HCT116 (cell line): ENCODE measurements around the gene CIAO1. TPM values are rescaled to one million over a fixed set of nuclear protein-coding genes. Genes with fewer than 3 reads are reported as not detected.

Experiments
- ATAC-seq: fragments of 200-7000 bp; cut with Tn5 transposase; 2 replicates; pipeline ENCODE4 v1.9.1; 2020; ENCODE audit warnings: mild to moderate bottlenecking, moderate library complexity
- BruUV-seq: library from RNA; stranded (reverse); fragments of 400-500 nt; replicated peaks from 2 replicates; lab custom pipeline; 2021; lab: Mats Ljungman, UMichigan
- CTCF ChIA-PET: fragments of 300-600 bp; sonication (Branson Sonifier 250); formaldehyde crosslinking; loops from one replicate; lab custom pipeline; 2021; ENCODE audit warnings: antibody characterized with exemption; lab: Charles Lee
- POLR2A ChIA-PET: fragments of 300-600, 350-600 bp; sonication (Branson Sonifier 250); formaldehyde crosslinking; loops from one replicate; lab custom pipeline; 2021; ENCODE audit warnings: antibody characterized with exemption; lab: Charles Lee
- RAD21 ChIA-PET, 2 experiments: fragments of 300-600 bp; sonication (Branson Sonifier 250); formaldehyde crosslinking; loops; one replicate each; lab custom pipeline; 2023; ENCODE audit warnings: low total read pairs in 2 of 2; ENCODE audit not compliant: uncharacterized antibody in 2 of 2, unreplicated experiment in 2 of 2, low non-redundant PET in 1 of 2; lab: Charles Lee
- DNase-seq: peaks from one replicate; pipeline ENCODE4 v3.0.0-alpha.2; 2010; ENCODE audit warnings: low read depth, low spot score
- H2AFZ ChIP-seq: fragments of 200-600 bp; shearing (Covaris generic), sonication (generic); 2 replicates; pipeline ENCODE4 v1.6.1; 2017; ENCODE audit warnings: low read depth, mixed run types, mixed read lengths, antibody characterized with exemption, low read length; ENCODE audit not compliant: poor library complexity, severe bottlenecking
- H3K27ac ChIP-seq: 2 replicates; pipeline ENCODE4 v1.5.1; 2012; ENCODE audit warnings: low read depth, low read length
- H3K27me3 ChIP-seq: fragments of 200-600 bp; sonication (generic); 2 replicates; pipeline ENCODE4 v1.6.1; 2016; ENCODE audit warnings: mixed run types, low read length, mixed read lengths; ENCODE audit not compliant: insufficient read depth
- H3K36me3 ChIP-seq, 2 experiments: fragments of 200-500 bp in 1 of 2; fragments of 200-600 bp in 1 of 2; sonication (Bioruptor generic) in 1 of 2; sonication (generic) in 1 of 2; 2 replicates each; pipeline versions ENCODE4 v1.5.1 to v1.6.1; 2014 to 2016; ENCODE audit warnings: low read length in 2 of 2, inconsistent platforms in 1 of 2, mixed read lengths in 1 of 2, mixed run types in 1 of 2; ENCODE audit not compliant: insufficient read depth in 2 of 2, control insufficient read depth in 1 of 2
- H3K4me1 ChIP-seq, 2 experiments: fragments of 200-600 bp in 1 of 2; sonication (generic) in 1 of 2; 2 replicates each; pipeline versions ENCODE4 v1.5.1 to v1.6.1; 2012 to 2017; ENCODE audit warnings: low read length in 2 of 2, inconsistent platforms in 1 of 2, mild to moderate bottlenecking in 1 of 2, mixed read lengths in 1 of 2, mixed run types in 1 of 2, moderate library complexity in 1 of 2; ENCODE audit not compliant: insufficient read depth in 2 of 2, control insufficient read depth in 1 of 2
- H3K4me2 ChIP-seq: fragments of 200-600 bp; sonication (generic); 2 replicates; pipeline ENCODE4 v1.6.1; 2017; ENCODE audit warnings: mixed run types, low read length, mixed read lengths
- H3K4me3 ChIP-seq, 2 experiments: fragments of 200-600 bp in 1 of 2; sonication (generic) in 1 of 2; replicated peaks in 1 of 2; 2 replicates each; pipeline ENCODE4 v1.5.1; 2011 to 2016; ENCODE audit warnings: low read length in 2 of 2, control low read depth in 1 of 2, low read depth in 1 of 2, mild to moderate bottlenecking in 1 of 2, mixed read lengths in 1 of 2, mixed run types in 1 of 2
- H3K79me2 ChIP-seq: fragments of 200-600 bp; sonication (generic); 2 replicates; pipeline ENCODE4 v1.6.1; 2017; ENCODE audit warnings: mild to moderate bottlenecking, mixed run types, low read length, moderate library complexity, mixed read lengths; ENCODE audit not compliant: insufficient read depth
- H3K9ac ChIP-seq: fragments of 200-600 bp; sonication (generic); 2 replicates; pipeline ENCODE4 v1.6.1; 2016; ENCODE audit warnings: low read length, mixed read lengths
- H3K9me2 ChIP-seq: fragments of 200-600 bp; sonication (generic), shearing (Covaris generic); 2 replicates; pipeline ENCODE4 v1.6.1; 2017; ENCODE audit warnings: mixed run types, mild to moderate bottlenecking, moderate library complexity; ENCODE audit not compliant: insufficient read depth
- H3K9me3 ChIP-seq, 2 experiments: fragments of 200-500 bp in 1 of 2; fragments of 200-600 bp in 1 of 2; sonication (Bioruptor generic) in 1 of 2; sonication (generic) in 1 of 2; 2 replicates each; pipeline ENCODE4 v1.6.1; 2014 to 2017; ENCODE audit warnings: low read length in 2 of 2, mixed read lengths in 2 of 2, inconsistent platforms in 1 of 2, low read depth in 1 of 2, mild to moderate bottlenecking in 1 of 2, mixed run types in 1 of 2, moderate library complexity in 1 of 2; ENCODE audit not compliant: control insufficient read depth in 1 of 2, insufficient read depth in 1 of 2
- H4K20me1 ChIP-seq: fragments of 200-600 bp; sonication (generic), shearing (Covaris generic); 2 replicates; pipeline ENCODE4 v1.6.1; 2017; ENCODE audit warnings: mixed run types, mild to moderate bottlenecking, moderate library complexity; ENCODE audit not compliant: insufficient read depth
- EGR1 ChIP-seq: IDR thresholded peaks from 2 replicates; pipeline ENCODE4 v1.6.1; 2012; ENCODE audit warnings: low read depth
- EZH2phosphoT487 ChIP-seq: fragments of 200-600 bp; IDR thresholded peaks from 2 replicates; pipeline ENCODE4 v1.6.1; 2018; ENCODE audit warnings: antibody characterized with exemption, borderline replicate concordance
- SRF ChIP-seq: IDR thresholded peaks from 2 replicates; pipeline ENCODE4 v1.6.1; 2012; ENCODE audit warnings: low read depth
- ZBTB33 ChIP-seq: IDR thresholded peaks from 2 replicates; pipeline ENCODE4 v1.6.1; 2011; ENCODE audit warnings: mild to moderate bottlenecking, low read length, moderate library complexity; ENCODE audit not compliant: insufficient replicate concordance; ENCODE audit errors: extremely low read depth
- intact Hi-C: fragments of 100-400 bp; cut with micrococcal nuclease; formaldehyde crosslinking; loops from 2 replicates; pipeline ENCODE4 v1.10.0; 2022
- total RNA-seq: library from RNA; stranded (reverse); gene quantifications from one replicate; pipeline ENCODE4 v1.2.1, GENCODE V29; 2021; ENCODE audit not compliant: unreplicated experiment
- TF ChIP-seq, protein P1 (sequence below): IDR thresholded peaks from 2 replicates; pipeline ENCODE4 v1.6.1; 2012
- TF ChIP-seq, protein P2 (sequence below), 3 experiments: fragments of 200-600 bp in 1 of 3; sonication (generic) in 1 of 3; IDR thresholded peaks in 2 of 3; conservative IDR thresholded peaks in 1 of 3; 2 replicates each; pipeline ENCODE4 v1.5.1; 2012 to 2017; ENCODE audit warnings: low read depth in 2 of 3, low read length in 2 of 3, antibody characterized with exemption in 1 of 3, borderline replicate concordance in 1 of 3, control low read depth in 1 of 3, mild to moderate bottlenecking in 1 of 3, mixed read lengths in 1 of 3, mixed run types in 1 of 3, moderate library complexity in 1 of 3; ENCODE audit not compliant: insufficient read depth in 1 of 3
- TF ChIP-seq, protein P3 (sequence below): IDR thresholded peaks from 2 replicates; pipeline ENCODE4 v1.6.1; 2012

The CIAO1 gene
- total RNA-seq, 1 experiment from 2014 or later: 76.8 TPM

DNA sequence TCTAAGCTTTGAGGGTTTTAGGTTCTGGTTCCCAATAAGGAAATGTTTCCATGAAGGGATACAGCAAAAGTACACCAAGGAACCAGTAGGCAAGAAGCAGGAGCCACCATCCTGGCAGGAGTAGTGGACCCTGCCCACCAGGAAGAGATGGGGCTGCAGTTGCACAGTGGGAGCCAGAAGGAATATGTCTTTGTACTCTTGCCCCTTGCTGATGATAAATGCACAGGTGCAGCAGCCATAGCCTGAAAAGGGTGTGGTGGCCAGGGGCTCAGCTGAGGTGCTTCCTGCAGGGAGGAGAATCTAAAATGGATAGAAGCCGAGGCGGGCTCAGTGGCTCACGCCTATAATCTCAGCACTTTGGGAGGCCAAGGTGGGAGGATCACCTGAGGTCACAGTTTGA lies 27.8 kb upstream of the CIAO1 start:
- ATAC-seq (no peak), DNase-seq (no peak)
- Histone ChIP-seq H3K4me2 (no peak overlapping the region), H3K27me3 (no peaks in the 10 kb centered on the region), H3K9me3 (no peaks in the 10 kb centered on the region), H3K9ac (no peak overlapping the region), H3K27ac (no peak overlapping the region), H3K4me1 (no peaks in the 10 kb centered on the region), H3K4me3 (no peak overlapping the region), H3K79me2 (no peaks in the 10 kb centered on the region), H3K9me2 (no peaks in the 10 kb centered on the region), H3K36me3 (no peaks in the 10 kb centered on the region), H2AFZ (no peak overlapping the region), H4K20me1 (no peaks in the 10 kb centered on the region)
- BruUV-seq: no TSS peak
- ChIA-PET RAD21 (no interaction called here), CTCF (no interaction called here), POLR2A (no interaction called here)
- TF ChIP-seq, protein P1, sequence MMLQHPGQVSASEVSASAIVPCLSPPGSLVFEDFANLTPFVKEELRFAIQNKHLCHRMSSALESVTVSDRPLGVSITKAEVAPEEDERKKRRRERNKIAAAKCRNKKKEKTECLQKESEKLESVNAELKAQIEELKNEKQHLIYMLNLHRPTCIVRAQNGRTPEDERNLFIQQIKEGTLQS: no peak
- TF ChIP-seq SRF (no peak), EGR1 (no peak), EZH2phosphoT487 (no peak), ZBTB33 (no peak)
- TF ChIP-seq, protein P2, sequence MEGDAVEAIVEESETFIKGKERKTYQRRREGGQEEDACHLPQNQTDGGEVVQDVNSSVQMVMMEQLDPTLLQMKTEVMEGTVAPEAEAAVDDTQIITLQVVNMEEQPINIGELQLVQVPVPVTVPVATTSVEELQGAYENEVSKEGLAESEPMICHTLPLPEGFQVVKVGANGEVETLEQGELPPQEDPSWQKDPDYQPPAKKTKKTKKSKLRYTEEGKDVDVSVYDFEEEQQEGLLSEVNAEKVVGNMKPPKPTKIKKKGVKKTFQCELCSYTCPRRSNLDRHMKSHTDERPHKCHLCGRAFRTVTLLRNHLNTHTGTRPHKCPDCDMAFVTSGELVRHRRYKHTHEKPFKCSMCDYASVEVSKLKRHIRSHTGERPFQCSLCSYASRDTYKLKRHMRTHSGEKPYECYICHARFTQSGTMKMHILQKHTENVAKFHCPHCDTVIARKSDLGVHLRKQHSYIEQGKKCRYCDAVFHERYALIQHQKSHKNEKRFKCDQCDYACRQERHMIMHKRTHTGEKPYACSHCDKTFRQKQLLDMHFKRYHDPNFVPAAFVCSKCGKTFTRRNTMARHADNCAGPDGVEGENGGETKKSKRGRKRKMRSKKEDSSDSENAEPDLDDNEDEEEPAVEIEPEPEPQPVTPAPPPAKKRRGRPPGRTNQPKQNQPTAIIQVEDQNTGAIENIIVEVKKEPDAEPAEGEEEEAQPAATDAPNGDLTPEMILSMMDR (IDR thresholded peaks at IDR 0.05 in 2 of 3, conservative IDR thresholded peaks at IDR 0.05 in 1 of 3; ENCODE audit: borderline replicate concordance in 1 of 3, insufficient read depth in 1 of 3, low read depth in 2 of 3, low read length in 2 of 3): no peak
- TF ChIP-seq, protein P3, sequence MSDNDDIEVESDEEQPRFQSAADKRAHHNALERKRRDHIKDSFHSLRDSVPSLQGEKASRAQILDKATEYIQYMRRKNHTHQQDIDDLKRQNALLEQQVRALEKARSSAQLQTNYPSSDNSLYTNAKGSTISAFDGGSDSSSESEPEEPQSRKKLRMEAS: no peak
- intact Hi-C loops: no loop called here
